Stimulated activated CD8-positive, alpha-beta memory T cell treated with anti-CD3 and anti-CD28 coated beads, Interleukin-15, amount 100 ng/mL, for 4 hours (primary cell): ENCODE results near the gene CRTC3.

Experiments used
- DNase-seq, 2 donors: peaks; one replicate each; pipeline ENCODE4 v3.0.0-alpha.2; 2020; ENCODE audit warnings: low read depth in 2 of 2

The CRTC3 gene

GRCh38 chr15:90563463-90563862 is 33.7 kb downstream of the CRTC3 start:
- no peak for DNase-seq

DNA sequence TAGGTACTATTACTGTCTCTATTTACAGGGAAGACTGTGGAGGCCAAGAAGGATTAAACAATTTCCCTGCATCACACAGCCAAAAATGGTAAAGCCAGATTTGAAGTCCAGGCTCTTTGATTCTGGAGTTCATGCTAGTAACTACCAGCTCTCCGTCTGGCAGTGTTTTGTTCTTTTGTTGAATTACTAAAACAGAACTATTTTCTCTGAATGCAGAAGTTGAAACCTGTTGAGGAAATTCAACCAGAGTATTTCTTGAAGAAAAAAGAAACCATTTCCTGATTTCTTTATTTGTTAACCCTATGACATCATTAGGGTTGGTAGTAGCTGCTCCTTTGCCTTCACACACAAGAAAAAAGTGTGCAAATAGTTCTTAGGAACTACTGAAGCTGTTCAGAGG is 34.3 kb downstream of the CRTC3 start:
- DNase-seq, result no peak

GRCh38 chr15:90564590-90564989 is 34.9 kb downstream of the CRTC3 start:
- no peak for DNase-seq

DNA sequence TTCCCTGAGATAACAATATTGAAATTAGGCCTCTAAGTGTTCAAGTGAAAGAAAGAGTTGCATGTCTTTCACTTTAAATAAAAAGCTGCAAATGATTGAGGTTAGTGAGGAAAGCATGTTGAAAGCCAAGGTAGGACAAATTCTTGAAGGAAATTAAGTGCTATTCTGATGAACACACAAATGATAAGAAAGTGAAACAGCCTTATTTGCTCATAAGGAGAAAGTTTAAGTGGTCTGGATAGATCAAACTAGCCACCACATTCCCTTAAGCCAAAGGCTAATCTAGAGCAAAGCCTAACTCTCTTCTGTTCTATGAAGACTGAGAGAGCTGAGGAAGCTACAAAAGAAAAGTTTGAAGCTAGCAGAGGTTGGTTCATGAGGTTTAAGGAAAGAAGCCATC is 36.1 kb downstream of the CRTC3 start:
- no peak for DNase-seq

GRCh38 chr15:90570643-90571042 is 40.9 kb downstream of the CRTC3 start:
- DNase-seq, result no peak

DNA sequence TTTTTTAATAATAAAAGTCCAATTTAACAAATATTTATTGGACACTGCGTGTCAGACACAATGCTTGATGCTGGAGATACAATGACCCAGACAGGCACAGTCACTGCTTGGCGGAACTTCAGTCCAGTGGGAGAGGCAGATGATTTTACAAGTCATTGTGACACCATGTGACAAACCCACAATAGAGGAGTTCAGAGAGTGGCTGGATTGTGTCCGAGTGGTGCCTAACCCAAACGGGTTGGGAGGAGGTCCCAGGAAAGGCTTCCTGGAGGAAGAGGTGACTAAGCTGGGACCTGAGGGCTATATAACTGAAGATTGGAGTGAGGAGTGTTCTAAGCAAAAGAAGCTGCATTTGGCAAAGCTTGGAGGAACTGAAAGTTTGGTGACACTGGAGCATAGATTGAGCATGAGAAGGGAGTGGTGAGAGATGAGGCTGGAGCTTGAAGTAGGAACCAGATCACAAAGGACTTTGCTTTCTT is 41.4 kb downstream of the CRTC3 start:
- no peak for DNase-seq

DNA sequence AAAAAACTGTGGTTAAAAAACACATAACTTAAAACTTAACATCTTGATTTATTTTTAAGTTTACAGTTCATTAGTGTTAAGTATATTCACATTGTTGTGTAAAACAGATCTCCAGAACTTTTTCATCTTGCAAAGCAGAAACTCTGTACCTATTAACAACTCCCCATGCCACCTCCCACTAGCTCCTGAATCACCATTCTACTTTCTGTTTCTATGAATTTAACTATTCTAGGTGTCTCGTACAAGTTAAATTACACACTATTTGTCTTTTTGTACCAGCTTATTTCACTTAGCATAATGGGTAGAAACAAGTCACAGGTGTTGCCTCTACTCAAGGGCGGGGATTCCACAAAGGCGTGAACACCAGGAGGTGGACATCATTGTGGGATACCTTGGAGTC is 43.2 kb downstream of the CRTC3 start:
- no peak for DNase-seq

GRCh38 chr15:90576711-90577389 is 47.1 kb downstream of the CRTC3 start:
- DNase-seq, result no peak

- no peak for DNase-seq
Measured at GRCh38 chr15:90579213-90579612, 49.5 kb downstream of the CRTC3 start.

- no peak for DNase-seq
Measured at GRCh38 chr15:90580099-90580498, 50.4 kb downstream of the CRTC3 start.

GRCh38 chr15:90580541-90580940 is 50.8 kb downstream of the CRTC3 start:
- no peak for DNase-seq

DNA sequence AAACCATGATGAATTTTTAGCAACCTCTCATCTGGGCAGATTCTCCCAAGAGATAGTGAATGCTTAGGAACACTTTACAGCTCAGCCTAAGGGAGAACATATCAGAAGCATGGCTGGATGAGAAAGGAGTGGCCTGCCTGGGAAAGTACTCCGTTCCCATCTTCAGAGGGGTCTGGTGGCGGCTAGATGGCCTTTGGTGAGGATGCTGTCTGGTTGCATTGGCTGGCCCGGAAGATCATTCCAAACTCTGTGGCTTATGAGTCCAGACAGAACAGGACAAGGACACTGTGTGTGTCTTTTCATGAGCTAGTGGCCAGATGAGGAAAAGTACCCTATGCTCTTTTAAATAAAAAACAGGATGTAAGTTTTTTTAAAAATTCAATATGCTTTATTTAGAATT is 51.2 kb downstream of the CRTC3 start:
- no peak for DNase-seq

DNA sequence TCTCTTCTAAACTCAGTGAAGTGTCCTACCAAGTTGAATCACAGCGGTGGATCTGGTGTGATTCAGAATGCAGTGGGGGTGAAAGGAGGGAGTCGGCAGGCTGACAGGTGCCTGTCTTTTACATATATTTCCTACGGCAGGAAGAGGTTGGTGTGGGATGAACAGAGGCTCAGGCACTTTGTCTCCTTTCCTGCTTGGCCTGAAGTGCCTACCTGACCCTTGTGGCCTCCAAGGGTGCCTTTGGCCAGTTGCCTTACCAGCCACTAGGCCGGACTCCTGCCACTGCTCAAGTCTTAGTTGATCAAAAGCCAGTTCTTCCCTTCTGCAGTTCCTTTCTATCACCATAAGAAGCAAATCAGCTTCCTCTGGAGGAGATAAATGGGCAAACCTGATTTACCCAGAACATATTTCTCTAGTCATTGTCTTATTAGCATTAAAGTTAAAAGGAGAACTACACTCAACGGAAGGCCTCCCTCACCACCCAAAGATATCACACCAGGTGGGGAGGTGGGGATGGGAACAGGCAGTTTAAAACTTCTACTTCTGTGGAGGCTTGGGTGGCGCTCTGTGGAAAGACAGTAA is 52.1 kb downstream of the CRTC3 start:
- DNase-seq, result no peak

DNA sequence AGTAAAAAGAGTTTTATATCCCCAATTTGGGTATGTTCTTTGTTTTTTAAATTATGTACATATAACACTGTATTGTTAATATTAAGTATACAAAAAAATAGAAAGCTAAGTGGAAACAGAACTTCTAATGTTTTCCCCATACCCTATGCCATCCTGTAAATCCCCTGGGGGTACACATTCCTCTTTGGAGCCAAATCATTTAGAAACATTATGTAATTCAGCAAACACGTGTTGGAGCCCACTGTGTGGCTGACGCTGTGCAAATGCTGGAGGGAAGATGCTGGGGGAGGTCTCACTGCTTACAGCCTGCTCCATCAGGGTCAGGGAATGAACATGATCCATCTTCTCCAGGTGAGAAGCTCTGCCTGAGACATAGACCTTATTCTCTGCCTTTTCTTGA is 52.8 kb downstream of the CRTC3 start:
- no peak for DNase-seq

- DNase-seq, result no peak
Measured at GRCh38 chr15:90583471-90584252, 53.9 kb downstream of the CRTC3 start.

DNA sequence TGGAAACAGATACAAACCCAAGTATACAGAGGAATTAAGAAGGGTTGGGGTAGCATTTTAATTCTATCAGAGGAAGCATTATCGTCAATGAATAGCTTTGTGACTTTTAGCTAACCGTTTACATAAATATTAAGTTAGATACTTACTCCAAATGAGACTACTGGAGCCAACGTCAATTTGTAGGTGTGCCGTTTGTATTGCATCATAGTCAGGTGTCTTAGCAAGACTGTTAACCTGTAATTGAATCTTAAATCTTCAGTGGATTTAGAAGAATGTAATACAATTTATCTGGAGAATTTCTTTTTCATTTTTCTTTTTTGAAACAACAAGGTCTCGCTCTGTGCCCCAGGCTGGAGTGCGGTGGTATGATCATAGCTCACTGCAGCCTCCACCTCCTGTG is 55.1 kb downstream of the CRTC3 start:
- DNase-seq, result no peak

GRCh38 chr15:90585863-90586262 is 56.1 kb downstream of the CRTC3 start:
- DNase-seq, result no peak

DNA sequence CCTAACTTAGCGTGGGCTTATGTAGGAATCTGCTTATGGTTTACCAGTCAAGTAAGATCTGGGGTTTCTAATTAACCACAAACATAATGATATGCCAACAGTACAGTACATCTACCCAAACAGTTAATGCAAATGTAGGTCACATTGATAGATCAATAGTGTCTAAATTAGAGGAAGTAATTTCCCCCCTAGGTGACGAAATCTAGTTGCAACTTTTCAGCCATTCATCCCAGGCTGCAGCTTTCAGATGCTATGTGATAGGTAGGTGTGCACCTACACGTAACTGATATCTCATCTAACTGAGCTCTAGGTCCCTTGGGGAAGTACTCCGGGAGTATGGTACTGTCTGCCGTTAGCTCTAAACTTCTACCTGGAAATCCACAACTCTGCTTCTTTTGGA is 57.2 kb downstream of the CRTC3 start:
- no peak for DNase-seq

GRCh38 chr15:90588427-90588826 is 58.7 kb downstream of the CRTC3 start:
- no peak for DNase-seq

DNA sequence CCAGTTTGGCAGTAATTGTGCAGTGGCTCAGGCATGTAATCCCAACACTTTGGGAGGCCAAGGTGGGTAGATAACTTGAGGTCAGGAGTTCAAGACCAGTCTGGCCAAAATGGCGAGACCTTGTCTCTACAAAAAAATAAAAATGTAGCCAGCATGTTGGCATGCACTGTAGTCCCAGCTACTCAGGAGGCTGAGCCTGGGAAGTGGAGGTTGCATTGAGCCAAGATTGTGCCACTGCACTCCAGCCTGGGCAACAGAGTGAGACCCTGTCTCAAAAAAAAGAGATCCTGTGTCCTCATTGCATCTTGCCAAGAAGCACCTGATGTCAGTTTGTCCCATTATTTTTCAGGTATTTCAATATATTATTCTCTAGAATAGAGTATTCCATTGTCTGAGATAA is 61.8 kb downstream of the CRTC3 start:
- no peak for DNase-seq

DNA sequence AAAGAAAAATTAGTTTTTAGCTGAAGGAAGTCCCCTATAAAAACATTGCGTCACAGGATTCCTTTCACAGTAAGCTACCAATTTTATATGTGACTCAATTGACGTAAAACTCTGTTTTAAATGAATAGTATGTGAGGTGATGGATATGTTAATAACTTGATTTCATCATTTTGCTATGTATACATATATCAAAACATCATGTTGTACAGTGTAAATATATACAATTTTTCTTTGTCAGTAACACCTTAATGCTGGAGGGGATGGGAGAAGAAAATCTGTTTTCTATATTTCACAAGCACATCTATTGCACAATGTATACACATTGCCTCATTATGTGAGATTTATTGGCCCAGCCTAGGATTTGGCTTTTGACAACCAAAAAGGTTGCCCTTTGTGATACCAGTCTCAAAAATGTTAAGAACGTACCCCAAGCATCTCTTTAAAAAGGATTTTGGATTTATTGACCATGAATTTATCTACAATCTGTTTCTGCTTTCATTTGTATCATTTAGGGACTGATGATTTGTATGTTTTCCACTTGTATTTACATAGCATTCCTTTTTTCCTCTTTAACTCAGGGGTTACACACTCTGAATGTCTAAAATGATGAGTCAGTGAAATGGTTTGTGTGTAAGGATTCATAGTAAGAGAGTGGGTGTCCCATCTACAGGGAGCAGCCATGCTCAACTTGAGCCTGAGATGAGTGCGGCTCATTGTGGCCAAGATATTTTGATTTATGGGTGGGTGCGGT is 62.6 kb downstream of the CRTC3 start:
- DNase-seq, result no peak

DNA sequence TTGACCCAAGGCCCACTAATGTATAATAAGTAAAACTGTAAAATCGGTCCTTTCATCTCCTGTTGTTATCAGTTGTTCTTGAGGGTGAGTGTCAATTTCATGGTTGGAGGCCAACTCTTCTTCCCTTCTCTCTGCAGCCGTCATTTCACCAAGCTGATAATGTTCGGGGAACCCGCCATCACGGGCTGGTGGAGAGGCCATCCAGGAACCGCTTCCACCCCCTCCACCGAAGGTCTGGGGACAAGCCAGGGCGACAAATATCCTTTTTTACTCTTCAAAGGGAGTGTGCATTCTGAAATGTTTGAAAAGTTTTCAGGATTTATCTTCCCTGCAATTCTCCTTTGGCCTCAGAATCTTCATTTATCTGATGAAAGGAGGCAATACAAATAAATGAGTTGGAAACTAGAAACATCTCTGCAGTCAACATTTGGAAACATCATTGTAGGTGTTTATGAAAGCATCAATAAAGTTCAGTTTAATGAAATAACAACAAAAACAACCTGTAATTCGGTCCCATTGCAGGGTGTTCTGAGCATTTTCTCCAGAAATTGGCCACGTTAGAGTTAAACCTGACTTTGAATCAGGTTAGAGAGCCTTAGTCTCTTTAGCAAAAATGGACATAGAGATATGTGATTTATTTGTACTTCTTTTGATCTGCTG is 63.9 kb downstream of the CRTC3 start:
- DNase-seq, result no peak
